Stimulated activated CD4-positive, alpha-beta T cell treated with anti-CD3 and anti-CD28 coated beads, Interleukin-2, amount 100 ng/mL, for 24 hours (primary cell): ENCODE data around the gene NLRP10.

Experiments used
- DNase-seq, 2 donors: peaks; one replicate each; pipeline ENCODE4 v3.0.0-alpha.2; 2020

The NLRP10 gene

DNA sequence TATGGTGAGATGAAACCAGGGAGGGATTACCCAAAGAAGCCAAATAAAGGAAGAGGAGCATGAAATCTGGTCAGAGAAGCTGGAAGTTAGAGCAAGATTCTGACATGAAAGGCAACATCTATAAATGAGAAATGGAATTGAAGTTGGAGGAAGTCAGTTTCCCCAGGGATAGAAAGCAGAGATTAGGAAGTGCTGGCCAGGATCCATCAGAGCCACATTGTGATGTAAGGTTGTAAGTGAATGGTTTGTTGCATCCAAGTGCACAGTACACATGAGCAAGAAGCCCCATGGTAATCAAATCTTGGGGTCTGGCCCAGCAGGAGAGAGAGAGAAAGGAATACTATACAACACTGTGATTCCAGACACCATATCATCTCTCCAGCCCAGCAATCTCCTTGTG is 6.6 kb upstream of the NLRP10 start:
- DNase-seq = no peak

DNA sequence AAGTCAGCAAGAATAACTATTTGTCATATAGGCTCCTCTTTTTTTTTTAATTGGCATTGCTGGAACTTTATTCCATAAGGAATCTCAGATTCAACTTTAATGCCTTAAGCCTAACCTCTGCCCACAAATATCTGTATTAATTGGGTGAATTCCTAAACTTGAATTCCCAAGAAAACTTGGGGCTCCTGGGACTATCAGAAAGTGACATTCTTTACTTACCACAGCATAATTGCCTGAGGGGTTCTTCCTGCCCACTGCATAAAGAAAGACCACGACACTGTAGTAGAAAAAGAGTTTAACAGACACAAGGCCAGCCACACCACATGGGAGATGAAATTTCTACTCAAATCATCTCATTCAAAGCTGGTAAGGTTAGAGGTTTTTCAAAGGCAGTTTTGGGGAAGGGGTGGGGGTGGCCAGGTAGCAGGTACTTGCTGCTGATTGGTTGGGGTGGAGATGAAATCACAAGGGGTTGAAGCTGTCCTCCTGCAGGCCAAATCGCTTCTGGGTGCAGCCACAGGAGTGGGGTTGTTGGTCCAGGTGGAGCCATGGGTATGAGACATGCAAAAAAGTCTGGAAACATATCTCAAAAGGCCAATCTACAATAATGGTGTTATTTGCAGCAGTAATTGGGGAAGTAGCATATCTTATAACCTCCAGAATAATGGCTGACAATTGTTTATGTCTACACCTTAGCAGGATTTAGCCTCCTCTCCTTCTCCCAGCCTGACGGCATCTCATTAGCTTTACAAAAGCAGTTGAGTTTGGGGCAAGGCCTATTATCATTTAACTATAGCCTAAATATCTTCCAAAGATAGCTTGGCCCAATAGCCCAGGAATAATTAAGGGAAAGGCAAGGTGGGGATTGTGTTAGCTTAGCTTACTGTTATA is 4.8 kb upstream of the NLRP10 start:
- no peak for DNase-seq

DNA sequence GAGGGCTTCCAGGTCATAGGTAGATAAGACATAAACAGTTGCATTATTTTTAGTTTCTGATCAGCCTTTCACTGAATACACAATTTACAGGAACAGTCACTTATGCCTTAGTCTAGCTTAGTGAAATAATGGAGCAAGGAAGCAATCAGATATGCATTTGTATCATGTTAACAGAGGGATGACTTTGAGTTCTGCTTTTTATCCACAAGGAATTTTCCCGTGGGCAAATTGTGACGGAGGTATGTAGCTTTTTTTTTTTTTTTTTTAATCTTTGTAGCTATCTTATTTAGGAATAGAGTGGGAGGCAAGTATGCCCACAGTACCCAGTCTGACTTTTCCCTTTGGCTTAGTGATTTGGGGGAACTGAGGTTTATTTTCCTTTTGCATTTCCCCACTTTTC is 3.4 kb upstream of the NLRP10 start:
- DNase-seq = no peak

DNA sequence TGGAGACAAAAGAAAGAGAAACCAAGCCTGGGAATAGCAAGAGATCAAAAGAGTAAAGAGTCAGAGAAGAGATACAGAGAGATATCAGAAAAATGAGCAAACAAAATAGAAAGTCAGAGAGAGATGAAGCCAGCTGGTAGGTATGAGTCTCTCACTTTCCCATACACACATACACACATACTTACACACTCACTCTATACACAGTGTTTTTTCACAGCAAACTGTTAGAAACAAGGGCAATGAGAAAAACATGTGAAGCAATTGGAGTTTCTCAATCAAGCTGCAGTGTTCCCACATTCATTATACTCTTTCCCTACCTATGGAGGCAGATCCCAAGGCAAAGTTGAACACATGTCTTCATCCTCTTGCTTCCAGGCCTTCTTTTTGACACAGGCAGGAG is 2.6 kb upstream of the NLRP10 start:
- DNase-seq = no peak

DNA sequence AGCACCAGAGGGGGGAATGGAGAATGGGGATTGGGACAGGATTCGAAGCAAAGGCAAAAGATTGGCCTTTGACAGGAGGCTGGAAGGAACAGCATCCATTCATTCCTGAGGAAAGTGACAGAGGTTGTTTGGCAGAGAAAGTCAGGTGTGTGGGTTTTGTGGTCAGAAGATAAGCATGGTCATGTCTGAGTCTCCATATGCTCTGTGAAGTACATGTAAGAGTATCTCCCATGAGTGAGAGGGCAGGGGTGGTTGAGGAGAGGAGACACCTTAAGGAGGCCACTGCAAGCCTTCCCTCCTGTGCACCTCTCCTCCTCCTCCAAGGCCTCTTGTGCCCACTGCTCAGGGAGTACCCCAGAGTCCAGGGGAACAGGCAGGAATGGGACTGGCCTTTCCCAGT is 1.9 kb upstream of the NLRP10 start:
- no peak for DNase-seq

DNA sequence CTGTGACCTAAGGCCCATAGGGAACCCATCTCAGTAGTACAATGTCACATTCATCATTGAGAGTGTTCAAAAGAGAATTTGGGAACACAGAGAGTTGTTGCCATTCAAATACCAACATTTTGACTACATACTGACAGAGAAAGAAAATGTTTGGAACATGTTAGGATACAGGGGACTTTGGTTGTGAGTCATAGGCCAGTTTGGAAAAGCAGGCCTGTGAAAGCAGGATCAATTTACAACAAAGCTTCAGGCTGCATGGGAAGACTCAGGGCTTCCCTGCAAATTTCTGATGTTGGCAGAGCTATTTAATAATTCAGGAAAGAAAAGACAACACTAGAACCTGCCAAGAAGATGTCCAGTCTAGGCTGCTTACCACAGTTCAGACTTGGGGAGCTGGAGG is 374 bp downstream of the NLRP10 start:
- DNase-seq = no peak

DNA sequence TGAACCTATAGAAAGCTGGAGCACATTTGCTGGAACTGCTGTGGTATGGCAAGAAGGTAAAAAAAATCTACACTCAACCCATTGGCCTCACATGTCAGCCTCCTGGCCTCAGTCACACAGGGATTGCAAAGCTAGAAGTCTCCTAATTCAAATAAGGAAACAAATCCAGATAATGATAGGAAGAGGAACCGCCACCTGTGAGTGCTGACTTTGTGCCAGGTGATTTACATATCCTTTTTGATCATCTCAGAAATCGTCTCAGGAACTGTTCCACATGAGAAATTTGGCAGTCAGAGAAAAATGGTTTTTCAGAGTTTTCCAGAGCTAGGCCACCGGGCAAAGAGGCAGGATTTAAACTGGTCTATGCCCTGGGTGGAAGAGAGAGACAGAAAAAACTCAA is 986 bp downstream of the NLRP10 start:
- no peak for DNase-seq

DNA sequence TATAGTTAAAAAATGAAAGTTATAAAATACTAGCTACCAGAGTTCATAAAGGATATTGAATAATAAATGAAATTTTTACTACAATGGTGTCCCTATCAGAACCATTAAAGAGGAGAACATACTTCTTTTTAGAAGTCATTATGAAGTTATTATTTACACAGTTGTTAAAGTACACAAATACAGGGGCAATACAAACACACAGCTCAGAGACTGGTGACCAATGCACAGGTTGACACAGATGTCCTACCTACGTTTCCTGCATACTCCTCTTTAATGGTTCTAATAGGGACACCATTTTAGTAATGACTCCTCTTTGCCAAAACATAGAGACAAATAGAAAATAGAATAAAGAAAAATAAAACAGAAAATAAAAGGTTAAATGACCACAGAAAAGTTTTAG is 10.1 kb downstream of the NLRP10 start:
- no peak for DNase-seq

DNA sequence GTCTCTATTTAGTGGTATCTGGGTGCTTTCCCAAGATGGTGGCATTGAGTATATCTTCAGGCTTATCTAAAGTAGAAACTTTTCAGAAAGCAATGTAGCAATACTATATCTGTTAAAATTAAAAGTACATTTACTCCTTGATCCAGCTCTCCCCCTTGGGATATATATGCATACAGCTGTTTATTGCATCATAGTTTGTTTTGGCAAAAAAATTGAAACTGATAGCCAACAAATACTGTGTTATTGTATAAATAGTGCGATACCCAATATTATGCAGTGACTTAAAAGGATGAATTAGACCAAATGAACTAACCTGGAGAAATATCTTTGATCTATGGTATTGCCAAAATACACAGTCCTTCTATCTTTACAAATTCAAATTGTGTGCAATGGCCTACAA is 15.3 kb downstream of the NLRP10 start:
- DNase-seq = no peak

DNA sequence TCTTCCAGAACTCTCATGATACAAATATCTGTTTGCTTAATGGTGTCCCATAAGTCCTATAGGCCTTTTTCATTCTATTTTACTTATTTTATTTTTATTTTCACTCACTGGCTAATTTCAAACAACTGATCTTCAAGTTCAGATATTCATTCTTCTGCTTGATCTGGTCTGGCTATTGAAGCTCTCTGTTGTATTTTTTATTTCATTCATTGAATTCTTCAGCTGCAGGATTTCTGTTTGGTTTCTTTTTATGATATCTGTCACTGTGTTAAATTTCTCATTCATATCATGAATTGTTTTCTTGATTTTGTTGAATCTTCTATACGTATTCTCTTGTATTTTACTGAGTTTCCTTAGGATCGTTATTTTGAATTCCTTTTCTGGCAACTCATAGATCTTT is 21.1 kb downstream of the NLRP10 start:
- DNase-seq = no peak

DNA sequence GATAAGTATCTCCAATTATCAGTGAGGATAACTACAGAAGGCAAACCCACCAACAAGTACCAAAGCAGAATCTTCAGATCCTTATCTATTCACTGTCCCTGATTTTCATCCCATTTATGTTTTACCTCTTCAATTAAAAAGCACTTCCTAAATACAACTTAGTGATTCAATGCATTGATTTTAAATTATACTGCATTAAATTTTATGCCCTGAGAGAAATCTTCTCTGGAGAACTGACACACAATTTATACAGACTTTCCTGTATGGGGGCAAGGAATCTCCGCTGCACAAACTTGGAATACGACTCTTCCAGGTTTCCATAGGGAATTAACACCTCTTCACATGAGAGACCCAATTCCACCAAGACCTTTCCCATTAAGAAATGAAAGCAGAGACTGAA is 23.6 kb downstream of the NLRP10 start, which contains the start of gene OR10A3:
OR10A3 (minus strand) TSS at position 101 of the 400 bp plus-strand sequence. CDS start 2,188 bp downstream, outside the sequence.
- DNase-seq = no peak

DNA sequence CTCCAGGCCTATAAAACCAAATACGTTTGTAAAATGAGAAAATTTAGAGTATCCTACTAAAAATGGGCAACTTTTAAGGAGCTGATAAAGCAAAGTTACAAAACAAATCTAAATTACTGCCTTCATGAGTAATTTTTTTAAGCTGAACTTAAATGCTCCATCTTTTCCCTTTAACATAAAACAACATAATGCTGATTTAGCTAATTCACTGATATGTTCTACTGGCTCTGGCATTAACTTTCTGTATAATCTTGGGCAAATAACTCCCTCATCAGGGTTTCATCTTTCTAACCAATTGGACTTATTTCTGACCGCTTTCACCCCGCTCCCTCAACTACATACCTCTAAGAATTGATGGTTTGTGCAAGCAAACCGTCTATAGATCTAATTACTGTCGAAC is 24.1 kb downstream of the NLRP10 start:
- no peak for DNase-seq

DNA sequence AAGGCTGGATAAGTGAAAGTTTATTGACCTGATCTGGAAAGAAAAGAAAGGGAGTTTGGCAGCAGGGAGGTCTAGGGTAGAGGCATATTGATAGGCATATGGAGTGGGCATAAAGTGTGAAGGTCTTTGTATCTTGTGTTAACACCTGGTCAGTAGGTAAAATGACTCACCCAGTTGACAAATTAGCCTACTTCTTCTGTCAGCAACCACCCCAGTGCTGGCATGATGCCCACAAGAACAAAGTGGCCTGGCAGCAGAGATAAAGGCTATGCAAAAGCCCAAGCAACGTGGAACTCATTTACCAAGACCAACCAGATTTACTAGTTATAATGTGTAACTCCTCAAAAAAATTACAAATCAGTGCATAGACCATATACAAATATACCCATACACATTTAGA is 28.6 kb downstream of the NLRP10 start:
- DNase-seq = no peak

DNA sequence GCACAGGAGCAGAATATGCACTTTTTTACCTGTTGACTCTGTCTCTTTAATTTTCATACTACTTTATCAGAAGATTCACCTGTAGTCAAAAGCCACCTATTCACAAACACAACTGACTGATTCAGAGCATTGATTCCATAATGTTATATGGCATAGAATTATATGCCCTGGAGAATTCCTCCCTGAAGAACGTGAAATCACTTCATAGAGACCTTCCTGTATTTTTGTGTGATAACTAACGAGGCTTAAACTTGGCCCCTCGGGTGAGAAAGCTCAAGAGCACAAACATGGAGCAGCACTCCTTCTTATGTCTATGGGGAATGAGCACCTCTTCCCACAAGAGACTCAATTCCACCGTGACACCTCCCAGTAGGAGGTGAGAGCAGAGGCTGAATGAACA is 34.1 kb downstream of the NLRP10 start, which contains the start of gene OR10A6:
OR10A6 (minus strand) TSS at position 101 of the 400 bp plus-strand sequence. CDS start 2,606 bp downstream, outside the sequence.
- DNase-seq = no peak

DNA sequence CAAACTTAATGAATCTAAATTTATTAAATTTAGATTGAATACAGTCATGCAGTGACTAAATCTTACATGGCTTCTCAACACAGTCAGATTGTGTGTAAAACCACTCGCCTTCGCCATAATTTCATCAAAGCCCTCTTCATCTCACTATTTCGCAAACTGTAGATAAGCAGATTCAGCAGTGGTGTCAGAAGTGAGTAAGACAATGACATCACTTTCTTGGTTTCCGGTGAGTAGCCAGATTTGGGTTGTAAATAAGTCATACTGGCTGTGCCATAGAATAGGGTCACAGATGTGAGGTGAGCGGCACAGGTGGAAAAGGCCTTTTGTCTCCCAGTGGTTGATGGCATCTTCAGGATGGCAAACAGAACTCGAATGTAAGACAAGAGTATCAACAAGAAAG is 37.6 kb downstream of the NLRP10 start:
- no peak for DNase-seq

DNA sequence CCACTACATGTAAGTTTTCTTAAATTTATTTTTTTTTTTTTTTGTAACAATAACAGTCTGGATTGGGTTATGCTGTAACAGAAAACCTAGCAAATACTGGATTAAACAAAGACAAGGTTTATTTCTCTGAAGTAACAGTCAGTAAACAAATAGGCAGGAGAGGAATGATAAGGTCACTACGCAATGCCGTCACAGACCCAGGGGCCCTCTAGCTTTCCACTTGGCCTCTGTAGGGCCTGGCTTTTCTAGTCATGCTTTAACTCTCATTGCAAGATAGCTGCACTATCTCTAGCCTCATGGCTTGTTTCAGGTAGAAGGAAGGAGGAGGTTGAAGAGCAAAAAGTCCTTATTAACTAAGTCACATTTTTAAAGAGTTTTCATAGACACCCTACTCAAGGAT is 40.7 kb downstream of the NLRP10 start:
- no peak for DNase-seq

DNA sequence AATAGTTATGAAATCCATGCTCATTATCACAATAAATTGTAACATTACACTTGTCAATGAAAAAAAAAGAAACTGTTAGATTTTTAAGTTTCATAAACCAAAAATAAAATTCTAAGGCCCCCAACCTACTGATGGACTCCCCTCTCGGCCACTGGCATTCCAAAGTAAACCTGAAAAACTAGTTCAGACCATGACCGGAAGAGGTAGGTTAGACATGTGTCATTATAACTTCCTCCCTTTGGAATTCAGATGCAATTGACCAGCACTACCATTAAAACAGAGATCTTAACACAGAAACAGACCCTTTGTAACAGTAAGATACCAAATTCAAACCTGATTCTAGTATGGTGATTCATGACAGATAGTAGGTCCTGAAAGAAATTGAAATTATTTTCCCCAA is 47.1 kb downstream of the NLRP10 start:
- DNase-seq = no peak
